ENCODE results near the gene EXOC4.

EXOC4 gene

GRCh38 chr7:133513608-133514007 lies 260.7 kb downstream of the EXOC4 start:
- ATAC-seq (ENCODE audit: low read depth) = peak; percentile 64; the same call in 2 of the 3 replicates
- no peaks in the 10 kb centered on the region for H3K9me3 ChIP-seq (ENCODE audit: severe bottlenecking)
- no peak for TF ChIP-seq CTCF (IDR thresholded peaks at IDR 0.05; ENCODE audit: poor library complexity, severe bottlenecking)
- H3K4me3 ChIP-seq (ENCODE audit: severe bottlenecking) = no peak overlapping the region
- H3K36me3 ChIP-seq (ENCODE audit: low read depth) = no peaks in the 10 kb centered on the region
- H3K27ac ChIP-seq (ENCODE audit: poor library complexity, severe bottlenecking) = no peak overlapping the region
- no peak for DNase-seq (ENCODE audit: low spot score)
- H3K4me1 ChIP-seq (ENCODE audit: insufficient read depth, poor library complexity, severe bottlenecking) = peaks cover 5% of the 10 kb centered on the region
- H3K27me3 ChIP-seq (ENCODE audit: insufficient read depth, poor library complexity, severe bottlenecking) = no peaks in the 10 kb centered on the region

GRCh38 chr7:133514551-133514950 lies 261.7 kb downstream of the EXOC4 start:
- Histone ChIP-seq H3K9me3 (ENCODE audit: severe bottlenecking) (no peaks in the 10 kb centered on the region), H3K4me3 (ENCODE audit: severe bottlenecking) (no peak overlapping the region), H3K36me3 (ENCODE audit: low read depth) (no peaks in the 10 kb centered on the region), H3K4me1 (ENCODE audit: insufficient read depth, poor library complexity, severe bottlenecking) (peaks cover 5% of the 10 kb centered on the region), H3K27me3 (ENCODE audit: insufficient read depth, poor library complexity, severe bottlenecking) (no peaks in the 10 kb centered on the region), H3K27ac (ENCODE audit: poor library complexity, severe bottlenecking) (no peak overlapping the region)
- DNase-seq (ENCODE audit: low spot score) (no peak), ATAC-seq (ENCODE audit: low read depth) (no peak)
- TF ChIP-seq CTCF (IDR thresholded peaks at IDR 0.05; ENCODE audit: poor library complexity, severe bottlenecking) = no peak

- Histone ChIP-seq H3K27me3 (ENCODE audit: insufficient read depth, poor library complexity, severe bottlenecking) (no peaks in the 10 kb centered on the region), H3K4me3 (ENCODE audit: severe bottlenecking) (no peak overlapping the region), H3K27ac (ENCODE audit: poor library complexity, severe bottlenecking) (no peak overlapping the region), H3K9me3 (ENCODE audit: severe bottlenecking) (no peaks in the 10 kb centered on the region), H3K36me3 (ENCODE audit: low read depth) (no peaks in the 10 kb centered on the region), H3K4me1 (ENCODE audit: insufficient read depth, poor library complexity, severe bottlenecking) (peaks cover 5% of the 10 kb centered on the region)
- DNase-seq (ENCODE audit: low spot score) (no peak), ATAC-seq (ENCODE audit: low read depth) (no peak)
- no peak for TF ChIP-seq CTCF (IDR thresholded peaks at IDR 0.05; ENCODE audit: poor library complexity, severe bottlenecking)
Observed at GRCh38 chr7:133517766-133518165, 264.9 kb downstream of the EXOC4 start.

- H3K4me1 ChIP-seq (ENCODE audit: insufficient read depth, poor library complexity, severe bottlenecking) = no peaks in the 10 kb centered on the region
- H3K9me3 ChIP-seq (ENCODE audit: severe bottlenecking) = no peaks in the 10 kb centered on the region
- H3K36me3 ChIP-seq (ENCODE audit: low read depth) = no peaks in the 10 kb centered on the region
- no peak for TF ChIP-seq CTCF (IDR thresholded peaks at IDR 0.05; ENCODE audit: poor library complexity, severe bottlenecking)
- no peak for DNase-seq (ENCODE audit: low spot score)
- H3K4me3 ChIP-seq (ENCODE audit: severe bottlenecking) = no peak overlapping the region
- H3K27ac ChIP-seq (ENCODE audit: poor library complexity, severe bottlenecking) = no peak overlapping the region
- no peak for ATAC-seq (ENCODE audit: low read depth)
- H3K27me3 ChIP-seq (ENCODE audit: insufficient read depth, poor library complexity, severe bottlenecking) = no peaks in the 10 kb centered on the region
Observed at GRCh38 chr7:133518718-133519117, 265.8 kb downstream of the EXOC4 start.

GRCh38 chr7:133520248-133520647 lies 267.4 kb downstream of the EXOC4 start:
- H3K27me3 ChIP-seq (ENCODE audit: insufficient read depth, poor library complexity, severe bottlenecking) = no peaks in the 10 kb centered on the region
- H3K4me1 ChIP-seq (ENCODE audit: insufficient read depth, poor library complexity, severe bottlenecking) = no peaks in the 10 kb centered on the region
- H3K9me3 ChIP-seq (ENCODE audit: severe bottlenecking) = no peaks in the 10 kb centered on the region
- no peak overlapping the region for H3K4me3 ChIP-seq (ENCODE audit: severe bottlenecking)
- H3K27ac ChIP-seq (ENCODE audit: poor library complexity, severe bottlenecking) = no peak overlapping the region
- TF ChIP-seq CTCF (IDR thresholded peaks at IDR 0.05; ENCODE audit: poor library complexity, severe bottlenecking) = no peak
- DNase-seq (ENCODE audit: low spot score) (no peak), ATAC-seq (ENCODE audit: low read depth) (no peak)
- H3K36me3 ChIP-seq (ENCODE audit: low read depth) = no peaks in the 10 kb centered on the region

All from RWPE2 (cell line).